NOMO-1 treated with DMSO at 0.1 percent for 48 hours (cell line): ENCODE data around the gene AGAP1.

Source experiments
- DNase-seq: peaks from one replicate; lab custom pipeline; 2025; ENCODE audit not compliant: unreplicated experiment; lab: John Stamatoyannopoulos, UW

Gene AGAP1

GRCh38 chr2:235900631-235901030 lies 406.8 kb downstream of the AGAP1 start:
- no peak for DNase-seq

GRCh38 chr2:235901243-235901642 lies 407.4 kb downstream of the AGAP1 start:
- DNase-seq, result no peak

- no peak for DNase-seq
These were observed 410.1 kb downstream of the AGAP1 start for GRCh38 chr2:235903782-235904584.

GRCh38 chr2:235904585-235904931 lies 410.7 kb downstream of the AGAP1 start:
- no peak for DNase-seq

GRCh38 chr2:235908826-235909225 lies 415.0 kb downstream of the AGAP1 start:
- peak; percentile 12 for DNase-seq

- no peak for DNase-seq
These were observed 415.5 kb downstream of the AGAP1 start for GRCh38 chr2:235909358-235909757.

GRCh38 chr2:235910067-235910466 lies 416.2 kb downstream of the AGAP1 start:
- DNase-seq, result no peak

- DNase-seq, result no peak
These were observed 417.3 kb downstream of the AGAP1 start for GRCh38 chr2:235911125-235911524.

- no peak for DNase-seq
These were observed 417.9 kb downstream of the AGAP1 start for GRCh38 chr2:235911633-235912233.

GRCh38 chr2:235914756-235915155 lies 420.9 kb downstream of the AGAP1 start:
- no peak for DNase-seq

GRCh38 chr2:235917506-235917905 lies 423.7 kb downstream of the AGAP1 start:
- no peak for DNase-seq

GRCh38 chr2:235918876-235919275 lies 425.0 kb downstream of the AGAP1 start:
- DNase-seq, result no peak

GRCh38 chr2:235920216-235920865 lies 426.5 kb downstream of the AGAP1 start:
- DNase-seq, result no peak

- DNase-seq, result no peak
These were observed 427.8 kb downstream of the AGAP1 start for GRCh38 chr2:235921508-235922191.

GRCh38 chr2:235922839-235923238 lies 429.0 kb downstream of the AGAP1 start:
- no peak for DNase-seq

- DNase-seq, result no peak
These were observed 430.2 kb downstream of the AGAP1 start for GRCh38 chr2:235923859-235924674.

GRCh38 chr2:235924675-235925063 lies 430.8 kb downstream of the AGAP1 start:
- no peak for DNase-seq

- DNase-seq, result no peak
These were observed 431.5 kb downstream of the AGAP1 start for GRCh38 chr2:235925250-235925919.

GRCh38 chr2:235926229-235926628 lies 432.4 kb downstream of the AGAP1 start:
- DNase-seq, result no peak

- DNase-seq, result no peak
These were observed 435.0 kb downstream of the AGAP1 start for GRCh38 chr2:235928751-235929370.
